Adrenal gland (tissue), 5 donors: ENCODE measurements around the gene GPC6.

Experiments used
- CTCF ChIP-seq, 6 experiments: fragments of 450-650 bp in 4 of 6; fragments of 200-600 bp in 2 of 6; sonication (generic) in 1 of 6; IDR thresholded peaks; 1 replicate in 5 of 6; 2 replicates in 1 of 6; pipeline versions ENCODE4 v1.5.1 to v1.8.0; 2016 to 2021; ENCODE audit warnings: antibody characterized with exemption in 6 of 6, mild to moderate bottlenecking in 2 of 6, moderate library complexity in 1 of 6
- POLR2A ChIP-seq, 2 donors: fragments of 450-650 bp; IDR thresholded peaks; one replicate each; pipeline ENCODE4 v1.6.1; 2017; ENCODE audit warnings: antibody characterized with exemption in 2 of 2, mild to moderate bottlenecking in 2 of 2, moderate library complexity in 1 of 2
- donor health status: DM: no; HTN: no; CAD: no.

GRCh38 chr13:93967286-93967685 is 740.7 kb downstream of the GPC6 start:
- TF ChIP-seq CTCF (IDR thresholded peaks at IDR 0.05): no peak
- no peak for TF ChIP-seq POLR2A (IDR thresholded peaks at IDR 0.05)
